DMS 273 (cell line): ENCODE data around the gene TUT4.

Experiments
- DNase-seq: peaks from one replicate; lab custom pipeline; 2025; ENCODE audit not compliant: unreplicated experiment; lab: John Stamatoyannopoulos, UW

Gene TUT4

GRCh38 chr1:52416811-52417210 is 136.1 kb downstream of the TUT4 start:
- no peak for DNase-seq

- DNase-seq = no peak
These were observed 137.9 kb downstream of the TUT4 start for GRCh38 chr1:52414942-52415341.

GRCh38 chr1:52413410-52413989 is 139.4 kb downstream of the TUT4 start:
- DNase-seq = no peak

GRCh38 chr1:52404975-52405338 is 147.9 kb downstream of the TUT4 start:
- no peak for DNase-seq

GRCh38 chr1:52404116-52404974 is 148.5 kb downstream of the TUT4 start, which contains the start of the genes ORC1 and PRPF38A:
ORC1 (minus strand) TSS chr1:52404423; CDS start chr1:52402223, 2,200 bp downstream.
PRPF38A (plus strand) TSS chr1:52404602; CDS start chr1:52404750, 148 bp downstream.
- peak; percentile 99 for DNase-seq

- DNase-seq = peak; percentile 81
These were observed 149.3 kb downstream of the TUT4 start for GRCh38 chr1:52403566-52404115.

- DNase-seq = no peak
These were observed 150.0 kb downstream of the TUT4 start for GRCh38 chr1:52402860-52403240.

- no peak for DNase-seq
These were observed 152.8 kb downstream of the TUT4 start for GRCh38 chr1:52400131-52400530.

- no peak for DNase-seq
These were observed 153.3 kb downstream of the TUT4 start for GRCh38 chr1:52399629-52400028.

GRCh38 chr1:52393174-52393573 is 159.7 kb downstream of the TUT4 start:
- no peak for DNase-seq

- no peak for DNase-seq
These were observed 166.4 kb downstream of the TUT4 start for GRCh38 chr1:52386458-52386857.

- DNase-seq = no peak
These were observed 167.5 kb downstream of the TUT4 start for GRCh38 chr1:52385376-52385775.
